ENCODE measurements around the gene RNF31. TPM values are rescaled to one million over a fixed set of nuclear protein-coding genes. Genes with fewer than 3 reads are reported as not detected.

Gene RNF31
- total RNA-seq, 1 donor from 2014 or later: 77.0 TPM

GRCh38 chr14:24176599-24176998 lies 29.3 kb downstream of the RNF31 start:
- peaks cover 14% of the 10 kb centered on the region for H3K36me3 ChIP-seq (ENCODE audit: control insufficient read depth, insufficient read depth, low read length)
- no peak for DNase-seq (ENCODE audit: low read depth)
- H3K27me3 ChIP-seq (ENCODE audit: control insufficient read depth, insufficient read depth, low read length): no peaks in the 10 kb centered on the region
- TF ChIP-seq CTCF (IDR thresholded peaks at IDR 0.05; ENCODE audit: insufficient read depth, low read length, poor library complexity, severe bottlenecking): no peak
- H3K4me3 ChIP-seq (ENCODE audit: low read depth, low read length): no peak overlapping the region

- no peak overlapping the region for H3K4me3 ChIP-seq (ENCODE audit: low read depth, low read length)
- no peaks in the 10 kb centered on the region for H3K27me3 ChIP-seq (ENCODE audit: control insufficient read depth, insufficient read depth, low read length)
- no peak for DNase-seq (ENCODE audit: low read depth)
- H3K36me3 ChIP-seq (ENCODE audit: control insufficient read depth, insufficient read depth, low read length): peaks cover 14% of the 10 kb centered on the region
- TF ChIP-seq CTCF (IDR thresholded peaks at IDR 0.05; ENCODE audit: insufficient read depth, low read length, poor library complexity, severe bottlenecking): no peak
These were observed 29.9 kb downstream of the RNF31 start for GRCh38 chr14:24177041-24177825.

GRCh38 chr14:24177891-24178290 lies 30.6 kb downstream of the RNF31 start:
- Histone ChIP-seq H3K27me3 (ENCODE audit: control insufficient read depth, insufficient read depth, low read length) (no peaks in the 10 kb centered on the region), H3K4me3 (ENCODE audit: low read depth, low read length) (no peak overlapping the region), H3K36me3 (ENCODE audit: control insufficient read depth, insufficient read depth, low read length) (peaks cover 14% of the 10 kb centered on the region)
- TF ChIP-seq CTCF (IDR thresholded peaks at IDR 0.05; ENCODE audit: insufficient read depth, low read length, poor library complexity, severe bottlenecking): no peak
- no peak for DNase-seq (ENCODE audit: low read depth)

GRCh38 chr14:24178399-24179178 lies 31.3 kb downstream of the RNF31 start:
- Histone ChIP-seq H3K27me3 (ENCODE audit: control insufficient read depth, insufficient read depth, low read length) (no peaks in the 10 kb centered on the region), H3K36me3 (ENCODE audit: control insufficient read depth, insufficient read depth, low read length) (peaks cover 11% of the 10 kb centered on the region), H3K4me3 (ENCODE audit: low read depth, low read length) (no peak overlapping the region)
- TF ChIP-seq CTCF (IDR thresholded peaks at IDR 0.05; ENCODE audit: insufficient read depth, low read length, poor library complexity, severe bottlenecking): no peak
- DNase-seq (ENCODE audit: low read depth): no peak

- Histone ChIP-seq H3K36me3 (ENCODE audit: control insufficient read depth, insufficient read depth, low read length) (peaks cover 12% of the 10 kb centered on the region), H3K27me3 (ENCODE audit: control insufficient read depth, insufficient read depth, low read length) (no peaks in the 10 kb centered on the region), H3K4me3 (ENCODE audit: low read depth, low read length) (no peak overlapping the region)
- DNase-seq (ENCODE audit: low read depth): no peak
- TF ChIP-seq CTCF (IDR thresholded peaks at IDR 0.05; ENCODE audit: insufficient read depth, low read length, poor library complexity, severe bottlenecking): no peak
These were observed 32.1 kb downstream of the RNF31 start for GRCh38 chr14:24179294-24179960.
